Measurements from ENCODE around the gene MIPOL1. TPM values are rescaled to one million over a fixed set of nuclear protein-coding genes. Genes with fewer than 3 reads are reported as not detected.
A peak's percentile ranks its signal among the peaks of the same experiment; 100 is the strongest.

MIPOL1 gene
- total and polyA plus RNA-seq, 2 of the 13 experiments (the other 11 are each of a cell fraction or from before 2014, with no cell fraction given), result 8.6 to 34.2 TPM

DNA sequence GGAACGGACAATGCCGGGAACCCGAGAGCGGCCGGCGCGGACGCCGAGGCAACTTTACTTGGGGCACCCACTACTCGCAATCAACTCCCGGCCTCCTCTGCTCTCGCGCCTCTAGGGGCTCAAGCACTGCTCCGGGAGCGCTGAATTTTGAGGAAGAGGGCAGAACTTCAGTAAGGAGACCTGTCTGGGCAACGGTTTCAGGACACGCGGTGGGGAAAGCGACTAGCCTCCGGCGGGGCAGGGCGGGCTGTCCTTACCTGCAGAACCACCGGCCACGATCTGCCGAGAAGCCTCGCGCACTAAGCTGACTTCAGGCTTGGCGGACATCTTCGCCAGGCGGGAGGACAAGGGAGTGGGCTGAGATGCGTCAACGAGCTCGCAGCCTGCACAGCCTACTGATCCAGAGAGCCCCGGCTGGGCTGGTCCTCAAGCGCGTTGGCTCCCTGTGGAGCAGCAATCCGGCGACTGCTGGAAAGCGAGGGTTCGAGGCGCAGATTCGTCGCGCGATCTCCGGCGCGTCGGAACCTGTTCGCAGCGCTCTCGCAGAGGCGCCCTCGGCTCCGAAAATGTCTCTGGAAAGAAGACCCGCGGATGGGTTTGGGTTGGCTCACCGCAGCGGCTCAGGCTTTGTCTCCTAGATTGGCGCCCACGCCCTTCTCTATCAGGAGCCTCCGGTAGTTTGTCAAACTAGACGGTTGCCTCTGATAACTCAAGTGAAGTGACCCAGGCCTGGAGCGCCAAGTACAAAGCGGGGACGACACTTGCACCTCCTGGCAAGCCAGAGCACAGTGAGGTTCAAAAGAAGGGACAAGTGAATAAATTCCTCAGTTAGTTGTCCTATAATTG is 25.5 kb upstream of the MIPOL1 start, which contains the start of gene SLC25A21 (continued):
- TF ChIP-seq, protein P1, sequence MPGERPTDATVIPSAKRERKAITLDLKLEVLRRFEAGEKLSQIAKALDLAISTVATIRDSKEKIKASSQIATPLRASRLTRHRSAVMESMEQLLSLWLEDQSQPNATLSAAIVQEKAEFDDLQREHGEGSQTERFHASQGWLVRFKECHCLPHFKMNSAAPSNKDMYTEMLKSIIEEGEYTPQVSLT (CRISPR knock-in tag; IDR thresholded peaks at IDR 0.05; ENCODE audit: borderline replicate concordance, low read depth), result 0 out of 2 replicates have a peak, but pooled peaks have one; percentile 96
- TF ChIP-seq, protein P2, sequence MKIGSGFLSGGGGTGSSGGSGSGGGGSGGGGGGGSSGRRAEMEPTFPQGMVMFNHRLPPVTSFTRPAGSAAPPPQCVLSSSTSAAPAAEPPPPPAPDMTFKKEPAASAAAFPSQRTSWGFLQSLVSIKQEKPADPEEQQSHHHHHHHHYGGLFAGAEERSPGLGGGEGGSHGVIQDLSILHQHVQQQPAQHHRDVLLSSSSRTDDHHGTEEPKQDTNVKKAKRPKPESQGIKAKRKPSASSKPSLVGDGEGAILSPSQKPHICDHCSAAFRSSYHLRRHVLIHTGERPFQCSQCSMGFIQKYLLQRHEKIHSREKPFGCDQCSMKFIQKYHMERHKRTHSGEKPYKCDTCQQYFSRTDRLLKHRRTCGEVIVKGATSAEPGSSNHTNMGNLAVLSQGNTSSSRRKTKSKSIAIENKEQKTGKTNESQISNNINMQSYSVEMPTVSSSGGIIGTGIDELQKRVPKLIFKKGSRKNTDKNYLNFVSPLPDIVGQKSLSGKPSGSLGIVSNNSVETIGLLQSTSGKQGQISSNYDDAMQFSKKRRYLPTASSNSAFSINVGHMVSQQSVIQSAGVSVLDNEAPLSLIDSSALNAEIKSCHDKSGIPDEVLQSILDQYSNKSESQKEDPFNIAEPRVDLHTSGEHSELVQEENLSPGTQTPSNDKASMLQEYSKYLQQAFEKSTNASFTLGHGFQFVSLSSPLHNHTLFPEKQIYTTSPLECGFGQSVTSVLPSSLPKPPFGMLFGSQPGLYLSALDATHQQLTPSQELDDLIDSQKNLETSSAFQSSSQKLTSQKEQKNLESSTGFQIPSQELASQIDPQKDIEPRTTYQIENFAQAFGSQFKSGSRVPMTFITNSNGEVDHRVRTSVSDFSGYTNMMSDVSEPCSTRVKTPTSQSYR (CRISPR knock-in tag; IDR thresholded peaks at IDR 0.05; ENCODE audit: borderline replicate concordance), result peak; percentile 8; the same call in 1 of the 2 replicates
- TF ChIP-seq, protein P3, sequence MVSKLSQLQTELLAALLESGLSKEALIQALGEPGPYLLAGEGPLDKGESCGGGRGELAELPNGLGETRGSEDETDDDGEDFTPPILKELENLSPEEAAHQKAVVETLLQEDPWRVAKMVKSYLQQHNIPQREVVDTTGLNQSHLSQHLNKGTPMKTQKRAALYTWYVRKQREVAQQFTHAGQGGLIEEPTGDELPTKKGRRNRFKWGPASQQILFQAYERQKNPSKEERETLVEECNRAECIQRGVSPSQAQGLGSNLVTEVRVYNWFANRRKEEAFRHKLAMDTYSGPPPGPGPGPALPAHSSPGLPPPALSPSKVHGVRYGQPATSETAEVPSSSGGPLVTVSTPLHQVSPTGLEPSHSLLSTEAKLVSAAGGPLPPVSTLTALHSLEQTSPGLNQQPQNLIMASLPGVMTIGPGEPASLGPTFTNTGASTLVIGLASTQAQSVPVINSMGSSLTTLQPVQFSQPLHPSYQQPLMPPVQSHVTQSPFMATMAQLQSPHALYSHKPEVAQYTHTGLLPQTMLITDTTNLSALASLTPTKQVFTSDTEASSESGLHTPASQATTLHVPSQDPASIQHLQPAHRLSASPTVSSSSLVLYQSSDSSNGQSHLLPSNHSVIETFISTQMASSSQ (IDR thresholded peaks at IDR 0.05; ENCODE audit: low read depth), result peak; percentile 64; the same call in 1 of the 2 replicates
- TF ChIP-seq, protein P3 (CRISPR knock-in tag; IDR thresholded peaks at IDR 0.05; ENCODE audit: borderline replicate concordance), result peak; percentile 88
- TF ChIP-seq MNT (IDR thresholded peaks at IDR 0.05) (no peak), ZEB1 (IDR thresholded peaks at IDR 0.05; ENCODE audit: insufficient replicate concordance, low read depth) (peak; percentile 87), ZNF597 (CRISPR knock-in tag; IDR thresholded peaks at IDR 0.05) (peak; percentile 97), BORCS8-MEF2B (CRISPR knock-in tag; IDR thresholded peaks at IDR 0.05) (peak; percentile 99), GTF3A (CRISPR knock-in tag; conservative IDR thresholded peaks at IDR 0.05) (peak; percentile 97; the same call in 1 of the 2 replicates), SRY (CRISPR knock-in tag; IDR thresholded peaks at IDR 0.05) (peak; percentile 100)
- TF ChIP-seq, protein P4, sequence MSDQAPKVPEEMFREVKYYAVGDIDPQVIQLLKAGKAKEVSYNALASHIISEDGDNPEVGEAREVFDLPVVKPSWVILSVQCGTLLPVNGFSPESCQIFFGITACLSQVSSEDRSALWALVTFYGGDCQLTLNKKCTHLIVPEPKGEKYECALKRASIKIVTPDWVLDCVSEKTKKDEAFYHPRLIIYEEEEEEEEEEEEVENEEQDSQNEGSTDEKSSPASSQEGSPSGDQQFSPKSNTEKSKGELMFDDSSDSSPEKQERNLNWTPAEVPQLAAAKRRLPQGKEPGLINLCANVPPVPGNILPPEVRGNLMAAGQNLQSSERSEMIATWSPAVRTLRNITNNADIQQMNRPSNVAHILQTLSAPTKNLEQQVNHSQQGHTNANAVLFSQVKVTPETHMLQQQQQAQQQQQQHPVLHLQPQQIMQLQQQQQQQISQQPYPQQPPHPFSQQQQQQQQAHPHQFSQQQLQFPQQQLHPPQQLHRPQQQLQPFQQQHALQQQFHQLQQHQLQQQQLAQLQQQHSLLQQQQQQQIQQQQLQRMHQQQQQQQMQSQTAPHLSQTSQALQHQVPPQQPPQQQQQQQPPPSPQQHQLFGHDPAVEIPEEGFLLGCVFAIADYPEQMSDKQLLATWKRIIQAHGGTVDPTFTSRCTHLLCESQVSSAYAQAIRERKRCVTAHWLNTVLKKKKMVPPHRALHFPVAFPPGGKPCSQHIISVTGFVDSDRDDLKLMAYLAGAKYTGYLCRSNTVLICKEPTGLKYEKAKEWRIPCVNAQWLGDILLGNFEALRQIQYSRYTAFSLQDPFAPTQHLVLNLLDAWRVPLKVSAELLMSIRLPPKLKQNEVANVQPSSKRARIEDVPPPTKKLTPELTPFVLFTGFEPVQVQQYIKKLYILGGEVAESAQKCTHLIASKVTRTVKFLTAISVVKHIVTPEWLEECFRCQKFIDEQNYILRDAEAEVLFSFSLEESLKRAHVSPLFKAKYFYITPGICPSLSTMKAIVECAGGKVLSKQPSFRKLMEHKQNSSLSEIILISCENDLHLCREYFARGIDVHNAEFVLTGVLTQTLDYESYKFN (CRISPR knock-in tag; conservative IDR thresholded peaks at IDR 0.05), result peak; percentile 66
